Neutrophil (primary cell): ENCODE measurements around the gene TNS2.
A peak's percentile ranks its signal among the peaks of the same experiment; 100 is the strongest.

ENCODE experiments used
- H3K27ac ChIP-seq: fragments of 200-600 bp; sonication (generic); 2 replicates; pipeline ENCODE4 v1.5.1; 2016; ENCODE audit warnings: mild to moderate bottlenecking, moderate library complexity
- H3K27me3 ChIP-seq: fragments of 200-600 bp; sonication (generic); 2 replicates; pipeline ENCODE4 v1.6.0; 2016; ENCODE audit warnings: mild to moderate bottlenecking
- H3K36me3 ChIP-seq: fragments of 200-600 bp; sonication (generic); 2 replicates; pipeline ENCODE4 v1.5.1; 2017
- H3K4me1 ChIP-seq, 2 experiments: fragments of 200-600 bp in 1 of 2; sonication (generic) in 1 of 2; 1 replicate in 1 of 2; 2 replicates in 1 of 2; pipeline versions ENCODE4 v1.5.1 to v1.6.1; 2013 to 2016; ENCODE audit warnings: low read depth in 1 of 2, low read length in 1 of 2, mild to moderate bottlenecking in 1 of 2, moderate library complexity in 1 of 2; ENCODE audit not compliant: control insufficient read depth in 1 of 2, insufficient read depth in 1 of 2
- H3K4me3 ChIP-seq, 2 experiments: fragments of 200-600 bp in 1 of 2; sonication (generic) in 1 of 2; 1 replicate in 1 of 2; 2 replicates in 1 of 2; pipeline ENCODE4 v1.5.1; 2013 to 2016; ENCODE audit warnings: low read depth in 1 of 2, low read length in 1 of 2, mild to moderate bottlenecking in 1 of 2, moderate library complexity in 1 of 2
- H3K9me3 ChIP-seq: fragments of 200-600 bp; sonication (generic); 2 replicates; pipeline ENCODE4 v1.5.1; 2016
- TF ChIP-seq, protein P1 (sequence below): fragments of 200-600 bp; sonication (generic); IDR thresholded peaks from 2 replicates; pipeline ENCODE4 v1.5.1; 2016; ENCODE audit warnings: antibody characterized with exemption

Gene TNS2, protein sequence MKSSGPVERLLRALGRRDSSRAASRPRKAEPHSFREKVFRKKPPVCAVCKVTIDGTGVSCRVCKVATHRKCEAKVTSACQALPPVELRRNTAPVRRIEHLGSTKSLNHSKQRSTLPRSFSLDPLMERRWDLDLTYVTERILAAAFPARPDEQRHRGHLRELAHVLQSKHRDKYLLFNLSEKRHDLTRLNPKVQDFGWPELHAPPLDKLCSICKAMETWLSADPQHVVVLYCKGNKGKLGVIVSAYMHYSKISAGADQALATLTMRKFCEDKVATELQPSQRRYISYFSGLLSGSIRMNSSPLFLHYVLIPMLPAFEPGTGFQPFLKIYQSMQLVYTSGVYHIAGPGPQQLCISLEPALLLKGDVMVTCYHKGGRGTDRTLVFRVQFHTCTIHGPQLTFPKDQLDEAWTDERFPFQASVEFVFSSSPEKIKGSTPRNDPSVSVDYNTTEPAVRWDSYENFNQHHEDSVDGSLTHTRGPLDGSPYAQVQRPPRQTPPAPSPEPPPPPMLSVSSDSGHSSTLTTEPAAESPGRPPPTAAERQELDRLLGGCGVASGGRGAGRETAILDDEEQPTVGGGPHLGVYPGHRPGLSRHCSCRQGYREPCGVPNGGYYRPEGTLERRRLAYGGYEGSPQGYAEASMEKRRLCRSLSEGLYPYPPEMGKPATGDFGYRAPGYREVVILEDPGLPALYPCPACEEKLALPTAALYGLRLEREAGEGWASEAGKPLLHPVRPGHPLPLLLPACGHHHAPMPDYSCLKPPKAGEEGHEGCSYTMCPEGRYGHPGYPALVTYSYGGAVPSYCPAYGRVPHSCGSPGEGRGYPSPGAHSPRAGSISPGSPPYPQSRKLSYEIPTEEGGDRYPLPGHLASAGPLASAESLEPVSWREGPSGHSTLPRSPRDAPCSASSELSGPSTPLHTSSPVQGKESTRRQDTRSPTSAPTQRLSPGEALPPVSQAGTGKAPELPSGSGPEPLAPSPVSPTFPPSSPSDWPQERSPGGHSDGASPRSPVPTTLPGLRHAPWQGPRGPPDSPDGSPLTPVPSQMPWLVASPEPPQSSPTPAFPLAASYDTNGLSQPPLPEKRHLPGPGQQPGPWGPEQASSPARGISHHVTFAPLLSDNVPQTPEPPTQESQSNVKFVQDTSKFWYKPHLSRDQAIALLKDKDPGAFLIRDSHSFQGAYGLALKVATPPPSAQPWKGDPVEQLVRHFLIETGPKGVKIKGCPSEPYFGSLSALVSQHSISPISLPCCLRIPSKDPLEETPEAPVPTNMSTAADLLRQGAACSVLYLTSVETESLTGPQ (N-terminal part only)

DNA sequence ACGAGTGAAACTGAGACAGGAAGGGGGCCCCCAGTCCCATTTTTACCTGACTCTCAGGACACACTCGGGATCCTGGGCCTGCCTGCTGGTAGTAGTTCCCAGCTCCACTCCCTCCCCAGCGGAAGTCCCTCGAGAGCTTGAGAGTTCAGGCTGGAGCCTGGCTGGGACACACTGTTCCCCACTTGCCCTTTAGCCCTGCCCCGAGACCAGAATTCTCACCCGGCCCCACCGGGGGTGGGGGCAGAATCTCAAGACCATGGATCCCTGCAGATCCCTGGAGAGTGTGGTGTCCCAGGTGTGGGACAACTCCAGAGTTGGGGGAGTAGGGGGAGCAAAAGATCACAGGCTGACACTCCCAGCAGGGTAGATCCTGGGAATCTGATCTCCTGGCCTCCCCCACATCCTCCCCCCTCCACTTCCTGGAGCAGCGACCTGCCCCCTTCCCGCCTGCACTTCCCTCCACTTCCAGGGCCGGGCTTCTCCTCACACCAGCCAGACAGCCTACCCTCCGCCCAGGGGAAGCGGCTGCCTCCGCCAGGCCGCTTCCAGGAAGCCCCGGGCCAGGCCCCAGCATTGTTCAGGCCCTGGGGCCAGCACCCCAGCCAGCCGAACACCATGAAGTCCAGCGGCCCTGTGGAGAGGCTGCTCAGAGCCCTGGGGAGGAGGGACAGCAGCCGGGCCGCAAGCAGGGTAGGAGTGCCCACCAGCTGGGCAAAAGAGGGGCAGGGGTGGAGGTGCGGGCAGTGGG, at the start of gene TNS2:
TSS of gene TNS2 (plus strand) at position 495 of the 748 bp plus-strand sequence. CDS start at position 616, 121 bp downstream.
- no peaks in the 10 kb centered on the region for H3K36me3 ChIP-seq
- H3K27me3 ChIP-seq, result peaks cover 31% of the 10 kb centered on the region
- no peak within 1 kb of the TSS for H3K4me3 ChIP-seq
- TF ChIP-seq, protein P1, sequence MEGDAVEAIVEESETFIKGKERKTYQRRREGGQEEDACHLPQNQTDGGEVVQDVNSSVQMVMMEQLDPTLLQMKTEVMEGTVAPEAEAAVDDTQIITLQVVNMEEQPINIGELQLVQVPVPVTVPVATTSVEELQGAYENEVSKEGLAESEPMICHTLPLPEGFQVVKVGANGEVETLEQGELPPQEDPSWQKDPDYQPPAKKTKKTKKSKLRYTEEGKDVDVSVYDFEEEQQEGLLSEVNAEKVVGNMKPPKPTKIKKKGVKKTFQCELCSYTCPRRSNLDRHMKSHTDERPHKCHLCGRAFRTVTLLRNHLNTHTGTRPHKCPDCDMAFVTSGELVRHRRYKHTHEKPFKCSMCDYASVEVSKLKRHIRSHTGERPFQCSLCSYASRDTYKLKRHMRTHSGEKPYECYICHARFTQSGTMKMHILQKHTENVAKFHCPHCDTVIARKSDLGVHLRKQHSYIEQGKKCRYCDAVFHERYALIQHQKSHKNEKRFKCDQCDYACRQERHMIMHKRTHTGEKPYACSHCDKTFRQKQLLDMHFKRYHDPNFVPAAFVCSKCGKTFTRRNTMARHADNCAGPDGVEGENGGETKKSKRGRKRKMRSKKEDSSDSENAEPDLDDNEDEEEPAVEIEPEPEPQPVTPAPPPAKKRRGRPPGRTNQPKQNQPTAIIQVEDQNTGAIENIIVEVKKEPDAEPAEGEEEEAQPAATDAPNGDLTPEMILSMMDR, result no peak
- peaks cover 22 to 23% of the 10 kb centered on the region in 2 experiments for H3K4me1 ChIP-seq
- H3K9me3 ChIP-seq, result no peaks in the 10 kb centered on the region
- no peak within 1 kb of the TSS for H3K27ac ChIP-seq

DNA sequence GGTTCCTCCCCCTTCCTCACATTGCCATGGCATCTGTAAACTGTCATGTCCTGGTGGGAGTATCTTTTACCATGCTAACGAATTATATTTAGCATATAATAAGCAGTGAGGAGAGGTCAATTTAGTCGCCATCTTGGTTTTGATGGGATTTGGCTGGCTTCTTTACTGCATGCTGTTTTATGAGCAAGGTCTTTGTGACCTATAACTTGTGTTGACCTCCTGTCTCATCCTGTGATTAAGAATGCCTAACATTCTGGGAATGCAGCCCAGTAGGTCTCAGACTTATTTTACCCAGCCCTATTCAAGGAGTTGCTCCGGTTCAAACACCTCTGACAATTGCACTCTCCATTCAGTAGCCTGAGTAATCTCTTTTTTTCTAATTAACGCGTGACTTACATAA, 45.7 kb upstream of the TNS2 start:
- Histone ChIP-seq H3K9me3 (no peaks in the 10 kb centered on the region), H3K4me1 (peaks cover 17 to 20% of the 10 kb centered on the region in 2 experiments), H3K27me3 (peaks cover 25% of the 10 kb centered on the region), H3K27ac (no peak overlapping the region), H3K4me3 (no peak overlapping the region), H3K36me3 (no peaks in the 10 kb centered on the region)
- TF ChIP-seq, protein P1, result no peak

DNA sequence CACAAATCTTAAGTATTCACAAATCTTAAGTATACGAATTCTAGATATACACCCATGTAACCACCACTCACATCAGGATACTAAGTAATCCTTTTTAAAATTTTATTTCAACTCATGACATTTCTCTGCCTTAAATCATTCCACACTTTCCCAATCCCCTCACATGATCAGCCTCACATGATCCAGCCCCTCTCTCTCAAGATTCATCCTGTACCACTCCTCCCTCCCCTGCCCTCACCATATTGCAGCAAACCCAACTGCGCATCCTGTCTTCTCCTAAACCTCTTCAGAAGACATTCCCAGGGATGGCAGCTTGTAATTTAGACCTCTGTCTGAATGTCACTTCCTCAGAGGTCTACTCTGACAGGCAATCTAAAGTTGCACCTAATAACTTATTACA, 45.3 kb upstream of the TNS2 start:
- peaks cover 21% of the 10 kb centered on the region for H3K27me3 ChIP-seq
- TF ChIP-seq, protein P1, result no peak
- H3K9me3 ChIP-seq, result no peaks in the 10 kb centered on the region
- H3K4me1 ChIP-seq, result peaks cover 17 to 20% of the 10 kb centered on the region in 2 experiments
- no peak overlapping the region for H3K4me3 ChIP-seq
- H3K27ac ChIP-seq, result no peak overlapping the region
- H3K36me3 ChIP-seq, result no peaks in the 10 kb centered on the region

GRCh38 chr12:53005215-53005985, 44.5 kb upstream of the TNS2 start:
- Histone ChIP-seq H3K27ac (peak overlapping the region; percentile 96), H3K27me3 (peaks cover 12% of the 10 kb centered on the region), H3K4me1 (peaks cover 17 to 20% of the 10 kb centered on the region in 2 experiments), H3K9me3 (no peaks in the 10 kb centered on the region), H3K36me3 (no peaks in the 10 kb centered on the region), H3K4me3 (peak overlapping the region; percentile 99 to 100)
- TF ChIP-seq, protein P1, result no peak
